HCT116 (cell line): Measurements from ENCODE around the gene ABLIM1. TPM values are rescaled to one million over a fixed set of nuclear protein-coding genes. Genes with fewer than 3 reads are reported as not detected.

Source experiments
- ATAC-seq: fragments of 200-7000 bp; cut with Tn5 transposase; 2 replicates; pipeline ENCODE4 v1.9.1; 2020; ENCODE audit warnings: mild to moderate bottlenecking, moderate library complexity
- BruUV-seq: library from RNA; stranded (reverse); fragments of 400-500 nt; replicated peaks from 2 replicates; lab custom pipeline; 2021; lab: Mats Ljungman, UMichigan
- CTCF ChIA-PET: fragments of 300-600 bp; sonication (Branson Sonifier 250); formaldehyde crosslinking; loops from one replicate; lab custom pipeline; 2021; ENCODE audit warnings: antibody characterized with exemption; lab: Charles Lee
- POLR2A ChIA-PET: fragments of 300-600, 350-600 bp; sonication (Branson Sonifier 250); formaldehyde crosslinking; loops from one replicate; lab custom pipeline; 2021; ENCODE audit warnings: antibody characterized with exemption; lab: Charles Lee
- RAD21 ChIA-PET, 2 experiments: fragments of 300-600 bp; sonication (Branson Sonifier 250); formaldehyde crosslinking; loops; one replicate each; lab custom pipeline; 2023; ENCODE audit warnings: low total read pairs in 2 of 2; ENCODE audit not compliant: uncharacterized antibody in 2 of 2, unreplicated experiment in 2 of 2, low non-redundant PET in 1 of 2; lab: Charles Lee
- DNase-seq: peaks from one replicate; pipeline ENCODE4 v3.0.0-alpha.2; 2010; ENCODE audit warnings: low read depth, low spot score
- H2AFZ ChIP-seq: fragments of 200-600 bp; shearing (Covaris generic), sonication (generic); 2 replicates; pipeline ENCODE4 v1.6.1; 2017; ENCODE audit warnings: low read depth, mixed run types, mixed read lengths, antibody characterized with exemption, low read length; ENCODE audit not compliant: poor library complexity, severe bottlenecking
- H3K27ac ChIP-seq: 2 replicates; pipeline ENCODE4 v1.5.1; 2012; ENCODE audit warnings: low read depth, low read length
- H3K27me3 ChIP-seq: fragments of 200-600 bp; sonication (generic); 2 replicates; pipeline ENCODE4 v1.6.1; 2016; ENCODE audit warnings: mixed run types, low read length, mixed read lengths; ENCODE audit not compliant: insufficient read depth
- H3K36me3 ChIP-seq, 2 experiments: fragments of 200-500 bp in 1 of 2; fragments of 200-600 bp in 1 of 2; sonication (Bioruptor generic) in 1 of 2; sonication (generic) in 1 of 2; 2 replicates each; pipeline versions ENCODE4 v1.5.1 to v1.6.1; 2014 to 2016; ENCODE audit warnings: low read length in 2 of 2, inconsistent platforms in 1 of 2, mixed read lengths in 1 of 2, mixed run types in 1 of 2; ENCODE audit not compliant: insufficient read depth in 2 of 2, control insufficient read depth in 1 of 2
- H3K4me1 ChIP-seq, 2 experiments: fragments of 200-600 bp in 1 of 2; sonication (generic) in 1 of 2; 2 replicates each; pipeline versions ENCODE4 v1.5.1 to v1.6.1; 2012 to 2017; ENCODE audit warnings: low read length in 2 of 2, inconsistent platforms in 1 of 2, mild to moderate bottlenecking in 1 of 2, mixed read lengths in 1 of 2, mixed run types in 1 of 2, moderate library complexity in 1 of 2; ENCODE audit not compliant: insufficient read depth in 2 of 2, control insufficient read depth in 1 of 2
- H3K4me2 ChIP-seq: fragments of 200-600 bp; sonication (generic); 2 replicates; pipeline ENCODE4 v1.6.1; 2017; ENCODE audit warnings: mixed run types, low read length, mixed read lengths
- H3K4me3 ChIP-seq, 2 experiments: fragments of 200-600 bp in 1 of 2; sonication (generic) in 1 of 2; replicated peaks in 1 of 2; 2 replicates each; pipeline ENCODE4 v1.5.1; 2011 to 2016; ENCODE audit warnings: low read length in 2 of 2, control low read depth in 1 of 2, low read depth in 1 of 2, mild to moderate bottlenecking in 1 of 2, mixed read lengths in 1 of 2, mixed run types in 1 of 2
- H3K79me2 ChIP-seq: fragments of 200-600 bp; sonication (generic); 2 replicates; pipeline ENCODE4 v1.6.1; 2017; ENCODE audit warnings: mild to moderate bottlenecking, mixed run types, low read length, moderate library complexity, mixed read lengths; ENCODE audit not compliant: insufficient read depth
- H3K9ac ChIP-seq: fragments of 200-600 bp; sonication (generic); 2 replicates; pipeline ENCODE4 v1.6.1; 2016; ENCODE audit warnings: low read length, mixed read lengths
- H3K9me2 ChIP-seq: fragments of 200-600 bp; sonication (generic), shearing (Covaris generic); 2 replicates; pipeline ENCODE4 v1.6.1; 2017; ENCODE audit warnings: mixed run types, mild to moderate bottlenecking, moderate library complexity; ENCODE audit not compliant: insufficient read depth
- H3K9me3 ChIP-seq, 2 experiments: fragments of 200-500 bp in 1 of 2; fragments of 200-600 bp in 1 of 2; sonication (Bioruptor generic) in 1 of 2; sonication (generic) in 1 of 2; 2 replicates each; pipeline ENCODE4 v1.6.1; 2014 to 2017; ENCODE audit warnings: low read length in 2 of 2, mixed read lengths in 2 of 2, inconsistent platforms in 1 of 2, low read depth in 1 of 2, mild to moderate bottlenecking in 1 of 2, mixed run types in 1 of 2, moderate library complexity in 1 of 2; ENCODE audit not compliant: control insufficient read depth in 1 of 2, insufficient read depth in 1 of 2
- H4K20me1 ChIP-seq: fragments of 200-600 bp; sonication (generic), shearing (Covaris generic); 2 replicates; pipeline ENCODE4 v1.6.1; 2017; ENCODE audit warnings: mixed run types, mild to moderate bottlenecking, moderate library complexity; ENCODE audit not compliant: insufficient read depth
- ATF3 ChIP-seq: IDR thresholded peaks from 2 replicates; pipeline ENCODE4 v1.6.1; 2012
- FOSL1 ChIP-seq: IDR thresholded peaks from 2 replicates; pipeline ENCODE4 v1.6.1; 2012; ENCODE audit warnings: low read depth
- RAD21 ChIP-seq: IDR thresholded peaks from 2 replicates; pipeline ENCODE4 v1.6.1; 2012; ENCODE audit warnings: low read depth, mild to moderate bottlenecking
- YY1 ChIP-seq: IDR thresholded peaks from 2 replicates; pipeline ENCODE4 v1.6.1; 2011; ENCODE audit warnings: low read length, low read depth, moderate library complexity, mild to moderate bottlenecking; ENCODE audit not compliant: insufficient replicate concordance; ENCODE audit errors: extremely low read depth
- ZFX ChIP-seq: fragments of 450-650 bp; IDR thresholded peaks from 2 replicates; pipeline ENCODE4 v1.6.1; 2017
- intact Hi-C: fragments of 100-400 bp; cut with micrococcal nuclease; formaldehyde crosslinking; loops from 2 replicates; pipeline ENCODE4 v1.10.0; 2022
- total RNA-seq: library from RNA; stranded (reverse); gene quantifications from one replicate; pipeline ENCODE4 v1.2.1, GENCODE V29; 2021; ENCODE audit not compliant: unreplicated experiment
- TF ChIP-seq, protein P1 (sequence below): IDR thresholded peaks from 2 replicates; pipeline ENCODE4 v1.6.1; 2012; ENCODE audit warnings: low read depth

Gene ABLIM1
- total RNA-seq, 1 experiment from 2014 or later: 96.2 TPM

- H3K79me2 ChIP-seq: no peaks in the 10 kb centered on the region
- H3K9me3 ChIP-seq: no peaks in the 10 kb centered on the region
- CTCF ChIA-PET: interaction anchor here (1.0 to 7.0 kb wide), 6 partner anchors 60 to 244 kb away, joined by 3 to 96 read pairs (median 5); no protein-coding TSS in a partner anchor
- no peaks in the 10 kb centered on the region for H3K9me2 ChIP-seq
- TF ChIP-seq RAD21 (no peak), FOSL1 (no peak), YY1 (no peak), ATF3 (no peak), ZFX (no peak)
- TF ChIP-seq, protein P1, sequence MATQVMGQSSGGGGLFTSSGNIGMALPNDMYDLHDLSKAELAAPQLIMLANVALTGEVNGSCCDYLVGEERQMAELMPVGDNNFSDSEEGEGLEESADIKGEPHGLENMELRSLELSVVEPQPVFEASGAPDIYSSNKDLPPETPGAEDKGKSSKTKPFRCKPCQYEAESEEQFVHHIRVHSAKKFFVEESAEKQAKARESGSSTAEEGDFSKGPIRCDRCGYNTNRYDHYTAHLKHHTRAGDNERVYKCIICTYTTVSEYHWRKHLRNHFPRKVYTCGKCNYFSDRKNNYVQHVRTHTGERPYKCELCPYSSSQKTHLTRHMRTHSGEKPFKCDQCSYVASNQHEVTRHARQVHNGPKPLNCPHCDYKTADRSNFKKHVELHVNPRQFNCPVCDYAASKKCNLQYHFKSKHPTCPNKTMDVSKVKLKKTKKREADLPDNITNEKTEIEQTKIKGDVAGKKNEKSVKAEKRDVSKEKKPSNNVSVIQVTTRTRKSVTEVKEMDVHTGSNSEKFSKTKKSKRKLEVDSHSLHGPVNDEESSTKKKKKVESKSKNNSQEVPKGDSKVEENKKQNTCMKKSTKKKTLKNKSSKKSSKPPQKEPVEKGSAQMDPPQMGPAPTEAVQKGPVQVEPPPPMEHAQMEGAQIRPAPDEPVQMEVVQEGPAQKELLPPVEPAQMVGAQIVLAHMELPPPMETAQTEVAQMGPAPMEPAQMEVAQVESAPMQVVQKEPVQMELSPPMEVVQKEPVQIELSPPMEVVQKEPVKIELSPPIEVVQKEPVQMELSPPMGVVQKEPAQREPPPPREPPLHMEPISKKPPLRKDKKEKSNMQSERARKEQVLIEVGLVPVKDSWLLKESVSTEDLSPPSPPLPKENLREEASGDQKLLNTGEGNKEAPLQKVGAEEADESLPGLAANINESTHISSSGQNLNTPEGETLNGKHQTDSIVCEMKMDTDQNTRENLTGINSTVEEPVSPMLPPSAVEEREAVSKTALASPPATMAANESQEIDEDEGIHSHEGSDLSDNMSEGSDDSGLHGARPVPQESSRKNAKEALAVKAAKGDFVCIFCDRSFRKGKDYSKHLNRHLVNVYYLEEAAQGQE: no peak
- no peaks in the 10 kb centered on the region for H3K36me3 ChIP-seq
- no peak overlapping the region for H3K4me2 ChIP-seq
- DNase-seq (no peak), ATAC-seq (no peak)
- RAD21 ChIA-PET: interaction anchor here (0.7 to 4.5 kb wide), 5 partner anchors 76 to 316 kb away, joined by 3 to 23 read pairs (median 7); no protein-coding TSS in a partner anchor
- H3K27ac ChIP-seq: no peak overlapping the region
- peaks cover 10 to 12% of the 10 kb centered on the region in 2 experiments; a peak in 2 of 4 replicates for H3K4me1 ChIP-seq
- H3K9ac ChIP-seq: no peak overlapping the region
- H3K4me3 ChIP-seq: no peak overlapping the region
- no peaks in the 10 kb centered on the region for H4K20me1 ChIP-seq
- intact Hi-C loops: no loop called here
- H2AFZ ChIP-seq: no peak overlapping the region
- POLR2A ChIA-PET: interaction anchor here (1.1 kb wide), 1 partner anchor 243 kb away, joined by 3 read pairs; no protein-coding TSS in a partner anchor
- BruUV-seq: no TSS peak
- H3K27me3 ChIP-seq: no peaks in the 10 kb centered on the region
These were observed 110.6 kb downstream of the ABLIM1 start for GRCh38 chr10:114547514-114547913.
